ENCODE measurements around the gene TRIM17.

TRIM17 gene

DNA sequence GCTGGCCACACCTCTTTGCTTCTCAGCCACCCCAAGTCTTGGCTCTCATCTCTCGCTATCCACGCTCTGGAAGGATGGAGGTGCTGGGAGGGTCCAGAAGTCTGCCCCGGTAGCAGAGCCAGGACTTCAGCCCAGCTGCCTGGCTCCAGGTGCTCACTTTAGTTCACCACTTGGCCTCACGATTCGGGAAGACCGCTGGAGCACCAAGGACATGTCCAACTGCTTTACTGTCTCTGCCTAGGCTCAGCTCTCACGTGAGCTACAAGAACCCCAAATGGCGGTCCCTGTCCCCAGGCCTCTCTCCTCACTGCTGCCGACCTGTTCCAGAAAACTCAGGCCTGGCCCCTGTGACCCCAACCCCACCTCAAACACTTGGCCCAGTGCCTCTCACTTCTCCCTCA lies 13.4 kb downstream of the TRIM17 start:
- no peak overlapping the region for H3K4me3 ChIP-seq (ENCODE audit: low read length)
- peaks cover 69% of the 10 kb centered on the region for H3K36me3 ChIP-seq (ENCODE audit: control insufficient read depth, low read length)
- H3K79me2 ChIP-seq (ENCODE audit: control insufficient read depth, low read length), result peaks cover 81% of the 10 kb centered on the region

DNA sequence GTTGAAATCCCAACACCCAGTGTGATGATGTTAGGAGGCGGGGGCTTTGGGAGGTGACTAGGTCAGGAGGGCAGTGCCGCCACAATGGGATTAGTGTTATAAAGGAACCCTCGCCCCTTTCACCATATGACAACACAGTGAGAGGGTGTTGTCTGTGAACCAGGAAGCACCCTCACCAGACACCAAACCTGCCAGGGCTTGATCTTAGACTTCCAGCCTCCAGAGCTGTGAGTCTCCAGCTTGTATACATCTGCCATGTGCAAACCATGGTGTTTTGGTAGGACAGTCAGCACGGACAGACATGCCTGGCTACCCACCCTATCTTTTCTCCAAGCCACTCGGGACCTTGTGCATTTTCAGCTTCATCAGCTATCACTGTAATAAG lies 14.0 kb downstream of the TRIM17 start:
- no peaks in the 10 kb centered on the region for H3F3A ChIP-seq (ENCODE audit: control insufficient read depth, insufficient read depth)
- peaks cover 25% of the 10 kb centered on the region for H4K20me1 ChIP-seq (ENCODE audit: control insufficient read depth, insufficient read depth, low read depth, low read length)
- no peak overlapping the region for H3K4me3 ChIP-seq (ENCODE audit: low read length)
- H3K27ac ChIP-seq (ENCODE audit: low read depth, low read length), result no peak overlapping the region
- peaks cover 76% of the 10 kb centered on the region for H3K79me2 ChIP-seq (ENCODE audit: control insufficient read depth, low read length)
- peaks cover 74% of the 10 kb centered on the region for H3K36me3 ChIP-seq (ENCODE audit: control insufficient read depth, low read length)
- no peaks in the 10 kb centered on the region for H3K9me2 ChIP-seq (replicated peaks; ENCODE audit: control insufficient read depth, low read length)
- no peaks in the 10 kb centered on the region for H3K27me3 ChIP-seq (ENCODE audit: control insufficient read depth, low read length)
- H3K4me1 ChIP-seq (ENCODE audit: control insufficient read depth, low read length), result peaks cover 21% of the 10 kb centered on the region
- no peak overlapping the region for H3K4me2 ChIP-seq (ENCODE audit: low read length)
- TF ChIP-seq, protein P1, sequence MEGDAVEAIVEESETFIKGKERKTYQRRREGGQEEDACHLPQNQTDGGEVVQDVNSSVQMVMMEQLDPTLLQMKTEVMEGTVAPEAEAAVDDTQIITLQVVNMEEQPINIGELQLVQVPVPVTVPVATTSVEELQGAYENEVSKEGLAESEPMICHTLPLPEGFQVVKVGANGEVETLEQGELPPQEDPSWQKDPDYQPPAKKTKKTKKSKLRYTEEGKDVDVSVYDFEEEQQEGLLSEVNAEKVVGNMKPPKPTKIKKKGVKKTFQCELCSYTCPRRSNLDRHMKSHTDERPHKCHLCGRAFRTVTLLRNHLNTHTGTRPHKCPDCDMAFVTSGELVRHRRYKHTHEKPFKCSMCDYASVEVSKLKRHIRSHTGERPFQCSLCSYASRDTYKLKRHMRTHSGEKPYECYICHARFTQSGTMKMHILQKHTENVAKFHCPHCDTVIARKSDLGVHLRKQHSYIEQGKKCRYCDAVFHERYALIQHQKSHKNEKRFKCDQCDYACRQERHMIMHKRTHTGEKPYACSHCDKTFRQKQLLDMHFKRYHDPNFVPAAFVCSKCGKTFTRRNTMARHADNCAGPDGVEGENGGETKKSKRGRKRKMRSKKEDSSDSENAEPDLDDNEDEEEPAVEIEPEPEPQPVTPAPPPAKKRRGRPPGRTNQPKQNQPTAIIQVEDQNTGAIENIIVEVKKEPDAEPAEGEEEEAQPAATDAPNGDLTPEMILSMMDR (IDR thresholded peaks at IDR 0.05; ENCODE audit: low read depth, low read length, poor library complexity, severe bottlenecking), result no peak
- no peak for TF ChIP-seq EZH2phosphoT487 (IDR thresholded peaks at IDR 0.05; ENCODE audit: borderline replicate concordance, low read length)
- no peaks in the 10 kb centered on the region for H3K9me3 ChIP-seq (ENCODE audit: control insufficient read depth, insufficient read depth, low read length)

More for the DNA sequence above, 13.4 kb downstream of the TRIM17 start:
- no peaks in the 10 kb centered on the region for H3K27me3 ChIP-seq (ENCODE audit: control insufficient read depth, low read length)
- H3K27ac ChIP-seq (ENCODE audit: low read depth, low read length), result no peak overlapping the region
- H3K4me2 ChIP-seq (ENCODE audit: low read length), result no peak overlapping the region; the same call in 1 of the 2 replicates
- H3K9me3 ChIP-seq (ENCODE audit: control insufficient read depth, insufficient read depth, low read length), result no peaks in the 10 kb centered on the region
- TF ChIP-seq, protein P1 (IDR thresholded peaks at IDR 0.05; ENCODE audit: low read depth, low read length, poor library complexity, severe bottlenecking), result no peak
- no peak for TF ChIP-seq EZH2phosphoT487 (IDR thresholded peaks at IDR 0.05; ENCODE audit: borderline replicate concordance, low read length)
- no peaks in the 10 kb centered on the region for H3F3A ChIP-seq (ENCODE audit: control insufficient read depth, insufficient read depth)
- H3K9me2 ChIP-seq (replicated peaks; ENCODE audit: control insufficient read depth, low read length), result no peaks in the 10 kb centered on the region
- H3K4me1 ChIP-seq (ENCODE audit: control insufficient read depth, low read length), result peaks cover 26% of the 10 kb centered on the region
- H4K20me1 ChIP-seq (ENCODE audit: control insufficient read depth, insufficient read depth, low read depth, low read length), result peaks cover 25% of the 10 kb centered on the region

DNA sequence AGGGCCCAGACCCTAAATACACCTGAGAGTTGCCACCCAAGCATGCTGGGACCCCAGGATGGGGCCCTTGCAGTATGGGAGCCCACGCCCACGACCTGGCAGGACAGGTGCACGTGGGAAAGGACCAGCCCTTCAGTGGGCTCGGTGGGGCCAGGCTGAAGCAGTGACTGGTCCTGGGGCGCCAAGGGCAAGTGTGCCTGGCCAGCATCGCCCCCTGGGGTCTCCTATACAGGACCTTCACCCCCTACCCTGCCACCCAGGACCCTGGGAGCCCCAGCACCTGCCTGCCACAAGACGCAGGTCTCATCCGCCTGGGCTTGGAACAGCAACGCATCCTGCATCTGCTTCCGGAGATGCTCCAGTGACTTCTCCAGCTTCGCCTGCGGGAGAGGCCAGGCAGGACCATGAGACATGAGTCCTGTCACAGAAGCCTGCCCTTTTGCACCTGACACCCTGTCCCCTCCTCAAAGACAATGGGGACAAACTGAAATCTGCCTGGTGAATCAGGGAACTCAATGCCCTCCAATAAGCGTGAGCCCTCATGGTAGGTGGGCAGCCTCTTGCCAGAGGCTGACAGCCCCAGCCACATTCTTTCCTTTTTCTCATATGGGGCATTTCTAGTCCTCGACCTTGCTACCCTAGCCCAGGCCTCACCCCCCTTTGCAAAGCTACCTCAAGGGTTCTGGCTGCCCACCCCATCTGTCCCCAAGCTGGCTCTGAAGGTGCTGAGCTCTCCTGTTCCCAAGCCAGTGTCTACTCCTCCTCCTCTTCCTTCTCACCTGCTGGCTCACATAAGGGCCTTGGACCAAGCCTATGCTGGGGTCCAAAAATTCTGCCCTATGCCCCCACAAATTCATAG lies 14.7 kb downstream of the TRIM17 start:
- H3K4me3 ChIP-seq (ENCODE audit: low read length), result no peak overlapping the region
- H3K27me3 ChIP-seq (ENCODE audit: control insufficient read depth, low read length), result no peaks in the 10 kb centered on the region

More for the DNA sequence above, 14.7 kb downstream of the TRIM17 start:
- no peak for TF ChIP-seq EZH2phosphoT487 (IDR thresholded peaks at IDR 0.05; ENCODE audit: borderline replicate concordance, low read length)
- TF ChIP-seq, protein P1 (IDR thresholded peaks at IDR 0.05; ENCODE audit: low read depth, low read length, poor library complexity, severe bottlenecking), result no peak
- Histone ChIP-seq H3K4me1 (ENCODE audit: control insufficient read depth, low read length) (peaks cover 17% of the 10 kb centered on the region), H3K79me2 (ENCODE audit: control insufficient read depth, low read length) (peaks cover 69% of the 10 kb centered on the region), H3F3A (ENCODE audit: control insufficient read depth, insufficient read depth) (no peaks in the 10 kb centered on the region), H3K9me3 (ENCODE audit: control insufficient read depth, insufficient read depth, low read length) (no peaks in the 10 kb centered on the region), H3K9me2 (replicated peaks; ENCODE audit: control insufficient read depth, low read length) (no peaks in the 10 kb centered on the region), H4K20me1 (ENCODE audit: control insufficient read depth, insufficient read depth, low read depth, low read length) (peaks cover 25% of the 10 kb centered on the region), H3K36me3 (ENCODE audit: control insufficient read depth, low read length) (peaks cover 78% of the 10 kb centered on the region), H3K4me2 (ENCODE audit: low read length) (no peak overlapping the region), H3K27ac (ENCODE audit: low read depth, low read length) (no peak overlapping the region)

Measured in DOHH2 (cell line).